NCI-H524 (cell line): Measurements from ENCODE around the gene TAC4.
"Not testable (repeated sequence)": the region's sequence is repeated elsewhere in the genome, so short reads cannot be mapped to it uniquely, and the experiment has no call there.

Experiments used
- DNase-seq, 2 experiments: peaks; one replicate each; lab custom pipeline; 2025; lab: John Stamatoyannopoulos, UW

TAC4 gene

GRCh38 chr17:49842846-49843245, 5.0 kb downstream of the TAC4 start:
- DNase-seq: no peak

- DNase-seq: no peak
These were observed 5.5 kb downstream of the TAC4 start for GRCh38 chr17:49842371-49842770.

- no peak for DNase-seq
These were observed 6.3 kb downstream of the TAC4 start for GRCh38 chr17:49841548-49841947.

DNA sequence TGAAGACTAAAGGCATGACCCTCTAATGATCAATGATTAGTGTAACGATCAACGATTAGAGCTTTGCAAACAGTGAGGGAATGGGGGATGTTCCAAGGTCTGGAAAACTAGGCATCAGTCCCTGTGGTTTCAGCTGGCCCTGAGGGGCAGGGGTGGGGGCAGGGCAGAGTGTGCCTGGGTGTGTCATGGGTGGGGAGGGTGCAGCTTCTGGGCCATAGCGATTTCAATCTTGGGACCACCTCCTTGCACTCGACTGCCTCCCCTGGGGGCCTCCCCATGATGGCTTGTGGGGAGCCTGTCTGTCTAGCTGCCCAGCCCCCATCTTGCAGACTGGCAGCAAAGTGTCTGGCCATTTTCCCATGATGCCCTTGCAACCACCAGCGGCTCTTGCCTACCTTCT, 8.4 kb downstream of the TAC4 start:
- no peak for DNase-seq

DNA sequence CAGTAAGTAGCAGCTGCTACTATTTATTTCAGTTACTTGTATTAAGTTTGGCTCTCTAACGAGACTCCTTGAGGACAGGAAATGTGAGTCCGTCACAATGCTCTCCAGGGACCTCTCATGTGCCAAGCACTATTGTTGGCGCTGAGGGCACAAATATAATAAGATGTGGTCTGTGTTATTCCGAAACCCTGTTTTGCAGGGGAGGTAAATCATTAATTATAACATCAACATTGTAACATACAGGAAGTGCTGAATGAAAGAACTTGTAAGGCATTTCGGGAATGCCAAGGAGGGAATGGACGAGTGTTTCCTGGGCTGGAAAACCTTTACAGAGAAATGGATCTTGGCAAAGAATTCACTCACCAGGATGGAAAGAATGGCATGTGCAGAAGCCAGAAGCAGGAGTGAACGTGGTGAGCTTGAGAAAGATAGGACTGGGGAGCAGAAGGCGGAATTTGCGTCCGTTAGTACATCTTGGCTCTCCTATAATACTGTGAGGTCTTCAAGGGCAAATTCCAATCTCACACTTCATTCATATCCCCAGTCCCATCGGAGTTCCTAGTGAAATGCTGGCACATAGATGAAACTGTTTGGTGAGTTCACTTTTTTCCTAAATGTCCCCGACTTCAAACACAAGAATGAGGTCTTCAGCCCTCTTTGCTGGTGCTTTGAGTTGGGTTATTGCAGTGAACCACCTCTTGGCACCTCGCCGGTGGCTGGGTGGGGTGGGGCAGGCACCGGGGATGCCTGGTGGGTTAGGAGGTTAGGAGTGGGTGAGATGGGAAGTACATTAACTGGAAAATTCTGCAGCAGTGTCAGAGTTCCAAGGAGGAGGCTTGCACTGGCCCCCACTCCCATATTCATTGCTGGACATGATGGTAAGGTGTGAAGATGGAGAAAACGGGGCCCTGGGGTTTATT, 11.5 kb downstream of the TAC4 start:
- no peak for DNase-seq

DNA sequence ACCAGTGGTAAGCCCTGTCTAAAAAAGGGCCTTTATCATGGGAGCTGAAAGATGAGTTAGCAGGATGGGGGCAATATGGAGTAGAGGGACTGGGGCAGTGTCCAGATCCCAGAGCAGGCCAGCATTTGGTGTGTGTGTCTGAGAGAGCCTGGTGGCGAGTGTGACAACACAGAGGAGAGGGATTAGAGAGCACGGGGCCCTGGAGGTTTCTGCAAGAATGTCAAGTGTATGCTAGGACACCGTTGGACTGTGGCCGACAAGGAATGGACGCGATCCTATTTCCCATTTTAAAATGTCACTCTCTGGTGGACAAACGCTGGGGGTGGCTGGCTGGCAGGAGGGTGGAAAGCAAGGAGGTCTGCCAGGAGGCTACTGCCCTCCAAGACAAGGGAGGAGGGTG, 12.4 kb downstream of the TAC4 start:
- no peak for DNase-seq

DNA sequence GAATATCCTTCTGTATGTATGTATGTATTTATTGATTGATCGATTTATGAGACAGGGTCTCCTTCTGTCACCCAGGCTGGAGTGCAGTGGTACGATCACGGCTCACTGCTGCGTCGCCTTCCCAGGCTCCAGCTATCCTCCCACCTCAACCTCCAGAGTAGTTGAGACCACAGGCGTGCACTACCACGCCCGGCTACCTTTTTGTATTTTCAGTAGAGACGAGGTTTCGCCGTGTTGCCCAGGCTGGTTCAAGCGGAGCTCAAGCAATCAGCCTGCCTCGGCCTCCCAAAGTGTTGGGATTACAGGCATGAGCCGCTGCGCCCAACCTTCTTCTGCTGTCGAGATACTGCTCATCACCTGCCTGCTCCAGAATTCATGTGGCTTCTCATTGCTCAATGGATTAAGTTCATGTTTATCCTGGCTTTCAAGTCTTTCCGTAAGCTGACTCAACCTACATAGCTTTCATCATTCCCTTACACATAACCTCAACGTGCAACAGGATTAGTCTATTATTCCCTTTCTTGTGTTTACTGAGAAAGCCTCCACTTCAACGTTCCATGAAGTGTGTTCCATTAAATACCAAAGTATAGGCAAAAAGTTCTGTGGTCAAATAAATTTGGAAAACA, 13.6 kb downstream of the TAC4 start:
- DNase-seq: no peak

DNA sequence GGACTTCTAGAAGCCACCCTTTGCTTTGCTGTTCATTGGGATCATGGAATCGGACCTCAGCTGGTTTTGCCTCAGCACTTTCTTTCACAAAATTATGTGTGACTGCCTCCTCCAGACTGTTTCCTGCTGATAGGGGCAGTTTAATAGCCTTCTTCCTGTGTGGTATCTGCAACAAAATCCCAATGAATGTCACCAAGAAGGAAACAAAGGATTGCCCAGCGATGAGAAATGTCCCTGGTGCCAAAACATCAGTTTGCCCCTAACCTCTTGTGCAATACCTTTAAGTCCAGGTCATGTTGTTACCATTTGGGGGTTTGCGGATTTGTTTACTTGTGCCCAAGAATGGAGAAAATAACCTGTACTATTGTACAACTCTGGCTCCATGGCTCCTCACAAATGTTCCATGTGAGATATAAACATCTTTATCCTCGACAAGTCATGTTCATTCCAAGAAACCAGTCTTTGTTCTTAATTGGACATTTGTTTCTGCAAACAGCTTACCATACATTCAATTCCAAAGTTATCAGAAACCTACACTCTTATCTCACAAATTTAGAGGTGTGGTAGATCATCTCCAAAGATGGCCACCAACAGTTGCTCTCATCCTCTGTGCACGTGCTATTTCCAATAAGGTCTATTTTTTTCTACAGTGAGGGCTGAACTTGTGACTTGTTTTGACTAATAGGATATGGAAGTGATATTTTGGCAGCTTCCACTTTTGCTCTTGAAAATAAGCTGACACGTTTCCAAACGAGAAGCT, 14.8 kb downstream of the TAC4 start:
- no peak for DNase-seq

DNA sequence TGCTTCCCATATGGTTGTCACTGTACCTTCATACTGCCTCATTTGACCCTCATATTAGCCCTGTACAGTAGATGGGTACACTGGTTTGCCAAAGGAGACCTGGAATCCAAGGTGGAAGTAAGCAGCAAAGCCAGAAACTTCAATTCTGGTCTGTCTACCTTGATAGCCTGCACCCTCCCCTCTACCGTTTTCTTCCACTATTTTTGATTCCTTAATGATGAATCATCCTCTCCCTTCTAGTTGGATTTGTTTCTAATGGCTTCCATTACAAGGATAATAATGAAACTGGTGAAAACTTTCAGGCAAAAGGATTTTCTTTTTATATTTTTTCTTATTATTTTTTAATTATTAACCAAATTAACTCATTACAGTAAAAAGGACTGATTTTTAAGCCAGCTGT, 17.3 kb downstream of the TAC4 start:
- no peak for DNase-seq

DNA sequence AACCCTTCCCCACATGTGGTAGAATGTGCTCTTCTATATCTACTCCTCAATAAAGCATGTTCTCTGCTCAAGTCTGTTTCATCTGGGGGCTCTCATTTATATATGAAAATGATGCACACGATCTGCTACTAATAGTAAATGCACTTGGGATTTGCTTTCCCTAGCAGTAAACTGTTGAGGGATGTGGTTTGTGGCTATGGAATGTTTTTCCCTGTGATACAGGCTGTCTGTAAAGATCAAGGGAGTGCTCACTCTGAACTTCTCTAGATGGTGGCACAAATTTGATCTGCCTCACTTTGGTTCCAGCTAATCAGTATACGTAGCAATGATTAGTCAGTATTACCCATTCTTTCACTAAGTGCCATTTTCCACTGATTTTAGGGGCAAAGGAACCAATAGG, 18.8 kb downstream of the TAC4 start:
- no peak for DNase-seq

- DNase-seq: not testable (repeated sequence)
These were observed 19.5 kb downstream of the TAC4 start for GRCh38 chr17:49828325-49828724.

DNA sequence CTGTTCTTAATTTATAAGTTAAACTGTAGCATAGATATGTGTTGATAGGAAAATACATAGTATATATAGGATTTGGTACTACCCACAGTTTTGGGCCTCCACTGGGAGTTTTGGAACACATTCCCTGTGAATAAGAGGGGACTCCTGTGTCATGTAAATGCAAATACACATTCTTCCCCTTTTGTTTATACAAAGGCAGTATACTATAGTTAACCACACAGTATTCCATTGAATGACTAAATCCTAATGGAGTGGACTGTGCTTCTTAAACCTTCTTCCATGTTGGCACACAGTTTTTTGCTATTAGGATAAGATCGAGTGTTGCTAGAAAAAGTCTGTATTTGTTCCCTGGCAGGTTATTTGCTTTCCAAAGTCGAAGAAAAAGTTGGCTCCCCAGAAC, 22.2 kb downstream of the TAC4 start:
- DNase-seq: no peak

- no peak for DNase-seq
These were observed 24.3 kb downstream of the TAC4 start for GRCh38 chr17:49823614-49824013.

DNA sequence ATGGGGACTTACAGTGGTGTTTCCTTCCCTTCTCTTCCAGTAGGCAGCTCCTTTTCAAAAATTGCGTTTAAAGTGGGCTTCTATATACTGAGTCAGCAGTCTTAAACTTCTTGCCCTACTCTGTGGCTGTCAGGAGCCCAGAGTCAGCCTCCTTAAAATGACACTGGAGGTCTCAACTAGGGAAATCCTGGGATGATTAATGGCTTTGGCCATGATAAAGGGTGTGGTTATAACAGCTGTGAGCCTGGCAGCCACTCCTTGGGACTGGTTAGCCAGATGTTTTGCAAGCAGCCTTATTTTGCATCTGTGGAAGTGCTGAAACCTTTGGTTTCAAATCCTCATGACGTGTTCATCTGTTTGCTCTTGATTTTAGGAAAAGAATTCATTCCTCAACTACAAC, 25.0 kb downstream of the TAC4 start:
- DNase-seq: no peak

DNA sequence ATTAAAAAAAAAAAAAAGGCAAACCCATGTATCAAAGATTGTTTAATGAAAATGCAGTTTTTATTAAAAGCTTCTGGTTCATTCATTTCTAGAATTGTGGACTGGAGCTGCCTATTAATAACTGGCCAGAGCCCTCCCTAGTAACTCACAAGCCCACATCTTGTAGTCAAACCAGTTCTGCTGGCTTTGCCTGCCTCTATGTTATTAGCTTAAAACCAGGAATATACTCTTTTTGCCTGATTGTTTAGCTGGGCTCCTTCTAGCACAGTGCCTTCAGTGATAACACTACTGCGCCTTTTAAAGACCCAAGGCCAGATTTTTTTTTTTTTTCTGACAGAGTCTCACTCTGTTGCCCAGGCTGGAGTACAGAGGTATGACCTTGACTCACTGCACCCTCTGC, 26.0 kb downstream of the TAC4 start:
- no peak for DNase-seq

- no peak for DNase-seq
These were observed 26.4 kb downstream of the TAC4 start for GRCh38 chr17:49821466-49821865.

GRCh38 chr17:49820773-49821172, 27.1 kb downstream of the TAC4 start:
- DNase-seq: no peak

DNA sequence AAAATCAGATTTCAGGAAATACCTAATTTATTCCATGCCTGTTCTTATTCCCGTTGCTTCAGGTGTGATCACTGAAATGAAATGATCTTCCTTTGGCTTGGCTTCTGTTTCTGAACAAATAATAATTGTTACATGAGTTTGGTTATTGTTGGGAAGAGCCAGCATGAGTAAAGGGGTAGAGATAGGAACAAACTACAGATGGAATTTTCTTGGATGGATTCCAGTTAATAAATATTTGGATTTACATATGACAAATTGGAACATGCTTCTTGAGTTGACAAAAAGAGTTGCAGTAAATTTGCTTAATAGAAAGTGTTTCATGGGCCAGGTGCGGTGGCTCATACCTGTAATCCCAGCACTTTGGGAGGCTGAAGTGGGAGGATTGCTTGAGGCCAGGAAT, 28.2 kb downstream of the TAC4 start:
- DNase-seq: no peak

GRCh38 chr17:49819138-49819537, 28.7 kb downstream of the TAC4 start:
- no peak for DNase-seq

DNA sequence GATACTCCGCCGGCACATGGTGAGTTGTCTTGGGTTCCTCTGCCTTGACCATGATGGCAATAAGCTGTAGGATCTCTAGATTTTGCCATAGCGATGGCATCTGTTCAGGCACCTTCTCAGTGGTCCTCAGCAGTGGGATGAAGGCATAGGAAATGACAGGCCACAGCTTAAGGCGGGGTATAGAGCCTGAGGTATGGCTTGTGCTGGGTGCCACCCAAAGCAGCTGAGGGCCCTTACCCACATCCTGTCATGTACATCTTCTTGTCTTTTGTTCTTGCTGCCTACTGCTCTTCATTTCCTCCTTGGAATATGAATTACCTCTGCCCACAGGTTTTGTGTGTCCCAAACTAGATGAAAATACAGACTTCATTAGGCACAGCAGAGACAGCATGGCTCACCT, 29.9 kb downstream of the TAC4 start:
- no peak for DNase-seq

DNA sequence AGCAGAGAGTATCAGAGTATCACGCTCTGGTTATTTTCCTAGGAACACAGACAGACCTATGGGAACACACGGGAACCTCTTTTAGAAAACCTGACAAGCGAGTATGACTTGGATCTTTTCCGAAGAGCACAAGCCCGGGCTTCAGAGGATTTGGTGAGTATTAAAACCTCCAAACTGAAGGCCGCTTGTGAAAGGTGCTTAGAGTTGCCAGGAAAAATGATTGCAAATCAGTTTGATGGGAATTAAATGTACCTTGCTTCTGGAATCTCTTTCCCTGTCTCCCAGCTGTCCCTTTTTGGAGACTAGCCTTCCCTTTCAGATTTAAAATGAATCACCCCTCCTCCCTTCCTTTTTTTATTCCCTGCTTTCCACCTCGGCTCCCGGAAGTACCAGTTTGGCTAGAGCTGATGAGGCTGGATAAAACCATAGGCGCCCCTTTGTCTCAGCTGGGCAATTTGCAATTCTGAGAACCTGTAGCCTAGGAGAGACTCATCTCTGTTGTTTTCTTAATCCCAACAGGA, 32.0 kb downstream of the TAC4 start:
- no peak for DNase-seq

GRCh38 chr17:49814781-49815529, 32.9 kb downstream of the TAC4 start:
- DNase-seq: no peak
